HFF-Myc (cell line): ENCODE measurements around the gene SLAIN2.

Source experiments
- DNase-seq: peaks from one replicate; pipeline ENCODE4 v3.0.0-alpha.2; 2011; ENCODE audit warnings: low read depth; ENCODE audit errors: extremely low read depth
- H3K4me3 ChIP-seq: replicated peaks from 2 replicates; pipeline ENCODE4 v1.5.1; 2011; ENCODE audit warnings: low read depth, mild to moderate bottlenecking, control low read depth, low read length
- CTCF ChIP-seq: IDR thresholded peaks from 2 replicates; pipeline ENCODE4 v1.5.1; 2012; ENCODE audit warnings: mild to moderate bottlenecking, low read depth, low read length, control low read depth; ENCODE audit errors: missing control alignments

SLAIN2 gene

GRCh38 chr4:48322063-48322462 lies 19.3 kb upstream of the SLAIN2 start:
- H3K4me3 ChIP-seq = no peak overlapping the region
- no peak for DNase-seq
- TF ChIP-seq CTCF = no peak

GRCh38 chr4:48324281-48324680 lies 17.0 kb upstream of the SLAIN2 start:
- H3K4me3 ChIP-seq = no peak overlapping the region
- no peak for DNase-seq
- no peak for TF ChIP-seq CTCF

- H3K4me3 ChIP-seq = no peak overlapping the region
- TF ChIP-seq CTCF = no peak
- DNase-seq = no peak
Measured at GRCh38 chr4:48329193-48329592, 12.1 kb upstream of the SLAIN2 start.

- H3K4me3 ChIP-seq = no peak overlapping the region
- DNase-seq = peak; percentile 32
- TF ChIP-seq CTCF = no peak
Measured at GRCh38 chr4:48329976-48330375, 11.4 kb upstream of the SLAIN2 start.

- DNase-seq = no peak
- no peak for TF ChIP-seq CTCF
- H3K4me3 ChIP-seq = no peak overlapping the region
Measured at GRCh38 chr4:48331577-48332330, 9.6 kb upstream of the SLAIN2 start.

- DNase-seq = no peak
- no peak overlapping the region for H3K4me3 ChIP-seq
- no peak for TF ChIP-seq CTCF
Measured at GRCh38 chr4:48332661-48333060, 8.7 kb upstream of the SLAIN2 start.

- H3K4me3 ChIP-seq = no peak overlapping the region
- no peak for DNase-seq
- TF ChIP-seq CTCF = no peak
Measured at GRCh38 chr4:48333587-48333986, 7.7 kb upstream of the SLAIN2 start.
